ENCODE measurements around the gene SLC66A2.

The SLC66A2 gene

GRCh38 chr18:79952996-79953559, 1.6 kb upstream of the SLC66A2 start:
- Histone ChIP-seq H3K4me1 (ENCODE audit: control insufficient read depth in 1 of 2, insufficient read depth in 1 of 2, low read depth in 1 of 2, low read length in 1 of 2) (peaks cover 14 to 26% of the 10 kb centered on the region in 2 experiments), H3K36me3 (peaks cover 6% of the 10 kb centered on the region), H3K9me3 (no peaks in the 10 kb centered on the region), H3K27me3 (peaks cover 15% of the 10 kb centered on the region), H3K4me3 (ENCODE audit: low read depth in 1 of 2, low read length in 1 of 2) (no peak overlapping the region), H3K27ac (no peak overlapping the region)
- TF ChIP-seq, protein P1, sequence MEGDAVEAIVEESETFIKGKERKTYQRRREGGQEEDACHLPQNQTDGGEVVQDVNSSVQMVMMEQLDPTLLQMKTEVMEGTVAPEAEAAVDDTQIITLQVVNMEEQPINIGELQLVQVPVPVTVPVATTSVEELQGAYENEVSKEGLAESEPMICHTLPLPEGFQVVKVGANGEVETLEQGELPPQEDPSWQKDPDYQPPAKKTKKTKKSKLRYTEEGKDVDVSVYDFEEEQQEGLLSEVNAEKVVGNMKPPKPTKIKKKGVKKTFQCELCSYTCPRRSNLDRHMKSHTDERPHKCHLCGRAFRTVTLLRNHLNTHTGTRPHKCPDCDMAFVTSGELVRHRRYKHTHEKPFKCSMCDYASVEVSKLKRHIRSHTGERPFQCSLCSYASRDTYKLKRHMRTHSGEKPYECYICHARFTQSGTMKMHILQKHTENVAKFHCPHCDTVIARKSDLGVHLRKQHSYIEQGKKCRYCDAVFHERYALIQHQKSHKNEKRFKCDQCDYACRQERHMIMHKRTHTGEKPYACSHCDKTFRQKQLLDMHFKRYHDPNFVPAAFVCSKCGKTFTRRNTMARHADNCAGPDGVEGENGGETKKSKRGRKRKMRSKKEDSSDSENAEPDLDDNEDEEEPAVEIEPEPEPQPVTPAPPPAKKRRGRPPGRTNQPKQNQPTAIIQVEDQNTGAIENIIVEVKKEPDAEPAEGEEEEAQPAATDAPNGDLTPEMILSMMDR (IDR thresholded peaks at IDR 0.05) = no peak

GRCh38 chr18:79952456-79952995, 1.1 kb upstream of the SLC66A2 start:
- Histone ChIP-seq H3K27me3 (peaks cover 15% of the 10 kb centered on the region), H3K4me3 (ENCODE audit: low read depth in 1 of 2, low read length in 1 of 2) (peak overlapping the region; percentile 62 to 99), H3K4me1 (ENCODE audit: control insufficient read depth in 1 of 2, insufficient read depth in 1 of 2, low read depth in 1 of 2, low read length in 1 of 2) (peaks cover 14 to 26% of the 10 kb centered on the region in 2 experiments), H3K36me3 (peaks cover 6% of the 10 kb centered on the region), H3K9me3 (no peaks in the 10 kb centered on the region), H3K27ac (no peak overlapping the region)
- TF ChIP-seq, protein P1 (IDR thresholded peaks at IDR 0.05) = no peak

- Histone ChIP-seq H3K27ac (peak overlapping the region; percentile 87), H3K9me3 (no peaks in the 10 kb centered on the region), H3K27me3 (peaks cover 15% of the 10 kb centered on the region), H3K36me3 (peaks cover 16% of the 10 kb centered on the region), H3K4me3 (ENCODE audit: low read depth in 1 of 2, low read length in 1 of 2) (peak overlapping the region; percentile 62 to 99), H3K4me1 (ENCODE audit: control insufficient read depth in 1 of 2, insufficient read depth in 1 of 2, low read depth in 1 of 2, low read length in 1 of 2) (peaks cover 14 to 26% of the 10 kb centered on the region in 2 experiments)
- TF ChIP-seq, protein P1 (IDR thresholded peaks at IDR 0.05) = no peak
Observed at GRCh38 chr18:79950515-79951341, 725 bp downstream of the SLC66A2 start.

GRCh38 chr18:79949697-79950487, 1.6 kb downstream of the SLC66A2 start:
- H3K27ac ChIP-seq = peak overlapping the region; percentile 87
- peaks cover 14 to 26% of the 10 kb centered on the region in 2 experiments for H3K4me1 ChIP-seq (ENCODE audit: control insufficient read depth in 1 of 2, insufficient read depth in 1 of 2, low read depth in 1 of 2, low read length in 1 of 2)
- H3K27me3 ChIP-seq = peaks cover 15% of the 10 kb centered on the region

More at GRCh38 chr18:79949697-79950487, 1.6 kb downstream of the SLC66A2 start:
- H3K36me3 ChIP-seq = peaks cover 16% of the 10 kb centered on the region
- TF ChIP-seq, protein P1 (IDR thresholded peaks at IDR 0.05) = no peak
- no peaks in the 10 kb centered on the region for H3K9me3 ChIP-seq
- peak overlapping the region; percentile 62 to 99 for H3K4me3 ChIP-seq (ENCODE audit: low read depth in 1 of 2, low read length in 1 of 2)
